HEK293 (cell line): ENCODE measurements around the gene TCTN1.

ENCODE experiments used
- CTCF ChIA-PET: fragments of 350-600 bp; formaldehyde crosslinking; extraction: SDS; loops from one replicate; lab custom pipeline; 2021; ENCODE audit warnings: antibody characterized with exemption; lab: Yijun Ruan, JAX
- POLR2A ChIA-PET: fragments of 300-600 bp; formaldehyde crosslinking; extraction: SDS; loops from one replicate; lab custom pipeline; 2020; ENCODE audit warnings: antibody characterized with exemption, inconsistent platforms; lab: Yijun Ruan, JAX
- H3K27ac ChIP-seq: fragments of 200-500 bp; sonication (Bioruptor generic); 2 replicates; pipeline ENCODE4 v1.5.1; 2014; ENCODE audit warnings: low read depth, low read length, control low read depth, inconsistent platforms; ENCODE audit errors: extremely low read depth
- H3K36me3 ChIP-seq, 2 experiments: fragments of 200-500 bp in 1 of 2; sonication (Bioruptor generic) in 1 of 2; 1 replicate in 1 of 2; 2 replicates in 1 of 2; pipeline ENCODE4 v1.5.1; 2014 to 2017; ENCODE audit warnings: inconsistent platforms in 2 of 2, low read length in 2 of 2; ENCODE audit not compliant: control insufficient read depth in 2 of 2, insufficient read depth in 1 of 2
- H3K4me1 ChIP-seq: fragments of 200-500 bp; sonication (Bioruptor generic); 2 replicates; pipeline ENCODE4 v1.5.1; 2014; ENCODE audit warnings: mild to moderate bottlenecking, low read length, inconsistent platforms; ENCODE audit not compliant: control insufficient read depth, insufficient read depth
- H3K4me3 ChIP-seq: 2 replicates; pipeline ENCODE4 v1.5.1; 2011; ENCODE audit warnings: low read depth, mild to moderate bottlenecking, control low read depth, low read length, moderate library complexity
- H3K9me3 ChIP-seq: fragments of 200-500 bp; sonication (Bioruptor generic); 2 replicates; pipeline ENCODE4 v1.5.1; 2014; ENCODE audit warnings: low read depth, low read length, inconsistent platforms; ENCODE audit not compliant: control insufficient read depth, insufficient read depth
- FEZF1 ChIP-seq: fragments of 450-650 bp; formaldehyde crosslinking; IDR thresholded peaks from 2 replicates; pipeline ENCODE4 v1.5.1; 2016; ENCODE audit warnings: missing biosample characterization, missing genetic modification characterization
- GFI1B ChIP-seq: fragments of 450-650 bp; formaldehyde crosslinking; IDR thresholded peaks from 2 replicates; pipeline ENCODE4 v1.5.1; 2016; ENCODE audit warnings: missing biosample characterization, missing genetic modification characterization
- KLF10 ChIP-seq: fragments of 450-650 bp; IDR thresholded peaks from 2 replicates; pipeline ENCODE4 v1.5.1; 2018; ENCODE audit warnings: missing biosample characterization, mild to moderate bottlenecking, missing genetic modification characterization
- KLF8 ChIP-seq: fragments of 450-650 bp; formaldehyde crosslinking; IDR thresholded peaks from 2 replicates; pipeline ENCODE4 v1.5.1; 2016; ENCODE audit warnings: missing biosample characterization, missing genetic modification characterization
- ZFP3 ChIP-seq: fragments of 450-650 bp; formaldehyde crosslinking; IDR thresholded peaks from 2 replicates; pipeline ENCODE4 v1.5.1; 2016; ENCODE audit warnings: low read depth, missing biosample characterization, missing genetic modification characterization
- ZFP37 ChIP-seq: fragments of 450-650 bp; formaldehyde crosslinking; IDR thresholded peaks from 2 replicates; pipeline ENCODE4 v1.5.1; 2016; ENCODE audit warnings: missing biosample characterization, missing genetic modification characterization
- ZNF132 ChIP-seq: fragments of 450-650 bp; formaldehyde crosslinking; IDR thresholded peaks from 2 replicates; pipeline ENCODE4 v1.5.1; 2017; ENCODE audit warnings: missing biosample characterization, missing genetic modification characterization, borderline replicate concordance
- ZNF214 ChIP-seq: fragments of 450-650 bp; formaldehyde crosslinking; IDR thresholded peaks from 2 replicates; pipeline ENCODE4 v1.5.1; 2017; ENCODE audit warnings: missing biosample characterization, mild to moderate bottlenecking, missing genetic modification characterization, borderline replicate concordance
- ZNF26 ChIP-seq: fragments of 450-650 bp; formaldehyde crosslinking; IDR thresholded peaks from 2 replicates; pipeline ENCODE4 v1.5.1; 2016; ENCODE audit warnings: missing biosample characterization, missing genetic modification characterization
- ZNF473 ChIP-seq: fragments of 450-650 bp; formaldehyde crosslinking; IDR thresholded peaks from 2 replicates; pipeline ENCODE4 v1.5.1; 2017; ENCODE audit warnings: missing biosample characterization, missing genetic modification characterization
- ZNF501 ChIP-seq: fragments of 450-650 bp; formaldehyde crosslinking; IDR thresholded peaks from 2 replicates; pipeline ENCODE4 v1.5.1; 2016; ENCODE audit warnings: missing biosample characterization, missing genetic modification characterization
- ZNF548 ChIP-seq: fragments of 450-650 bp; formaldehyde crosslinking; IDR thresholded peaks from 2 replicates; pipeline ENCODE4 v1.5.1; 2016; ENCODE audit warnings: missing biosample characterization, missing genetic modification characterization
- ZNF704 ChIP-seq: fragments of 450-650 bp; formaldehyde crosslinking; IDR thresholded peaks from 2 replicates; pipeline ENCODE4 v1.5.1; 2016; ENCODE audit warnings: missing biosample characterization, missing genetic modification characterization
- ZNF791 ChIP-seq: fragments of 450-650 bp; formaldehyde crosslinking; IDR thresholded peaks from 2 replicates; pipeline ENCODE4 v1.5.1; 2016; ENCODE audit warnings: missing biosample characterization, missing genetic modification characterization
- ZSCAN5A ChIP-seq: fragments of 450-650 bp; formaldehyde crosslinking; IDR thresholded peaks from 2 replicates; pipeline ENCODE4 v1.5.1; 2016; ENCODE audit warnings: missing biosample characterization, missing genetic modification characterization
- TF ChIP-seq, protein P1 (sequence below): fragments of 450-650 bp; formaldehyde crosslinking; IDR thresholded peaks from 2 replicates; pipeline ENCODE4 v1.5.0; 2017; ENCODE audit warnings: missing biosample characterization, missing genetic modification characterization, borderline replicate concordance
- TF ChIP-seq, protein P2 (sequence below): fragments of 450-650 bp; formaldehyde crosslinking; IDR thresholded peaks from 2 replicates; pipeline ENCODE4 v1.5.1; 2016; ENCODE audit warnings: missing biosample characterization, missing genetic modification characterization

The TCTN1 gene

GRCh38 chr12:110635055-110635454 lies 21.1 kb downstream of the TCTN1 start (continued):
- TF ChIP-seq ZSCAN5A (tag by site-specific recombination) (no peak), ZNF704 (no peak), ZFP3 (tag by site-specific recombination) (no peak), ZNF791 (tag by site-specific recombination) (no peak), GFI1B (tag by site-specific recombination) (no peak), ZNF548 (tag by site-specific recombination) (no peak), KLF8 (no peak), KLF10 (no peak), ZNF132 (tag by site-specific recombination) (no peak)

DNA sequence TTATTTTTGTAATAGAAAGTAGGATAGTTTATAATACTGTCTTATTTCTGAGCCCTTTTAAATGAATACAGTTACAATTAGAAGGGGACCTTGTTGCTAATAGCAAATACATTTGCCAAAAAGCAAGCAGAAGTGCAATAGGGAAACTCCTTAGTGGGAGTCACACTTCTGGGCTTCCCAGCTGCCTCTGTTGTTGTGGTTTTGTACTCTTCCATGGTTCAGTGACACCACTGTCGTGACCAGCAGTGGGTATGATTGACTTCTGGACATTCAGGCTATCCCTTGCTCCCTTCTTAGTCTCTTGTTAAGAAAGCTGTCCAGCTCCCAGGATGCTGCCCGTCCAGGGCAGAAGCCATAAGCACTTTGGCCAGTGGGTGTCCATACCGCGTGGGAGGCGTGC lies 22.6 kb downstream of the TCTN1 start:
- Histone ChIP-seq H3K4me1 (0 out of 2 replicates have a peak, but pooled peaks cover under 1% of the 10 kb centered on the region), H3K4me3 (no peak overlapping the region), H3K9me3 (no peaks in the 10 kb centered on the region), H3K27ac (no peak overlapping the region), H3K36me3 (peaks cover 4 to 64% of the 10 kb centered on the region in 2 experiments; a peak in 2 of 3 replicates)
- ChIA-PET CTCF (no interaction called here), POLR2A (no interaction called here)
- TF ChIP-seq ZNF26: no peak
- no peak for TF ChIP-seq ZFP37 (tag by site-specific recombination)
- no peak for TF ChIP-seq ZNF501 (tag by site-specific recombination)
- TF ChIP-seq, protein P1, sequence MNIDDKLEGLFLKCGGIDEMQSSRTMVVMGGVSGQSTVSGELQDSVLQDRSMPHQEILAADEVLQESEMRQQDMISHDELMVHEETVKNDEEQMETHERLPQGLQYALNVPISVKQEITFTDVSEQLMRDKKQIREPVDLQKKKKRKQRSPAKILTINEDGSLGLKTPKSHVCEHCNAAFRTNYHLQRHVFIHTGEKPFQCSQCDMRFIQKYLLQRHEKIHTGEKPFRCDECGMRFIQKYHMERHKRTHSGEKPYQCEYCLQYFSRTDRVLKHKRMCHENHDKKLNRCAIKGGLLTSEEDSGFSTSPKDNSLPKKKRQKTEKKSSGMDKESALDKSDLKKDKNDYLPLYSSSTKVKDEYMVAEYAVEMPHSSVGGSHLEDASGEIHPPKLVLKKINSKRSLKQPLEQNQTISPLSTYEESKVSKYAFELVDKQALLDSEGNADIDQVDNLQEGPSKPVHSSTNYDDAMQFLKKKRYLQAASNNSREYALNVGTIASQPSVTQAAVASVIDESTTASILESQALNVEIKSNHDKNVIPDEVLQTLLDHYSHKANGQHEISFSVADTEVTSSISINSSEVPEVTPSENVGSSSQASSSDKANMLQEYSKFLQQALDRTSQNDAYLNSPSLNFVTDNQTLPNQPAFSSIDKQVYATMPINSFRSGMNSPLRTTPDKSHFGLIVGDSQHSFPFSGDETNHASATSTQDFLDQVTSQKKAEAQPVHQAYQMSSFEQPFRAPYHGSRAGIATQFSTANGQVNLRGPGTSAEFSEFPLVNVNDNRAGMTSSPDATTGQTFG: no peak
- TF ChIP-seq, protein P2, sequence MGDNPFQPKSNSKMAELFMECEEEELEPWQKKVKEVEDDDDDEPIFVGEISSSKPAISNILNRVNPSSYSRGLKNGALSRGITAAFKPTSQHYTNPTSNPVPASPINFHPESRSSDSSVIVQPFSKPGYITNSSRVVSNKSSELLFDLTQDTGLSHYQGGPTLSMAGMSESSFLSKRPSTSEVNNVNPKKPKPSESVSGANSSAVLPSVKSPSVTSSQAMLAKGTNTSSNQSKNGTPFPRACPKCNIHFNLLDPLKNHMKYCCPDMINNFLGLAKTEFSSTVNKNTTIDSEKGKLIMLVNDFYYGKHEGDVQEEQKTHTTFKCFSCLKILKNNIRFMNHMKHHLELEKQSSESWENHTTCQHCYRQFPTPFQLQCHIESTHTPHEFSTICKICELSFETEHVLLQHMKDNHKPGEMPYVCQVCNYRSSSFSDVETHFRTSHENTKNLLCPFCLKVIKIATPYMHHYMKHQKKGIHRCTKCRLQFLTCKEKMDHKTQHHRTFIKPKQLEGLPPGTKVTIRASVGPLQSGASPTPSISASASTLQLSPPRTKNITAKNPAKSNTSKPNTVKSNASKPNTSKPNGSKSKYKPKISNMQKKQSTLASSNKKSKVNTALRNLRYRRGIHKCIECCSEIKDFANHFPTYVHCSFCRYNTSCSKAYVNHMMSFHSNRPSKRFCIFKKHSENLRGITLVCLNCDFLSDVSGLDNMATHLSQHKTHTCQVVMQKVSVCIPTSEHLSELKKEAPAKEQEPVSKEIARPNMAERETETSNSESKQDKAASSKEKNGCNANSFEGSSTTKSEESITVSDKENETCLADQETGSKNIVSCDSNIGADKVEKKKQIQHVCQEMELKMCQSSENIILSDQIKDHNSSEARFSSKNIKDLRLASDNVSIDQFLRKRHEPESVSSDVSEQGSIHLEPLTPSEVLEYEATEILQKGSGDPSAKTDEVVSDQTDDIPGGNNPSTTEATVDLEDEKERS: no peak
- TF ChIP-seq ZNF473 (tag by site-specific recombination): no peak
- TF ChIP-seq ZNF214: no peak
- no peak for TF ChIP-seq FEZF1 (tag by site-specific recombination)
